Duodenal mucosa (tissue), 2 donors: ENCODE data around the gene STAT6.

Source experiments
- H3K27ac ChIP-seq: one replicate; pipeline ENCODE4 v1.7.0; 2013; ENCODE audit warnings: low read depth, low read length
- H3K27me3 ChIP-seq, 2 donors: one replicate each; pipeline ENCODE4 v1.7.0; 2013; ENCODE audit warnings: low read length in 2 of 2, control low read depth in 1 of 2; ENCODE audit not compliant: insufficient read depth in 2 of 2, control insufficient read depth in 1 of 2
- H3K36me3 ChIP-seq, 2 donors: one replicate each; pipeline ENCODE4 v1.7.0; 2013; ENCODE audit warnings: low read length in 2 of 2, control low read depth in 1 of 2; ENCODE audit not compliant: insufficient read depth in 2 of 2, control insufficient read depth in 1 of 2
- H3K4me1 ChIP-seq, 2 donors: one replicate each; pipeline ENCODE4 v1.7.0; 2013; ENCODE audit warnings: low read length in 2 of 2, control low read depth in 1 of 2; ENCODE audit not compliant: insufficient read depth in 2 of 2, control insufficient read depth in 1 of 2
- H3K4me3 ChIP-seq, 2 donors: one replicate each; pipeline ENCODE4 v1.7.0; 2013; ENCODE audit warnings: low read length in 2 of 2, low read depth in 1 of 2
- H3K9ac ChIP-seq, 2 donors: one replicate each; pipeline ENCODE4 v1.7.0; 2013; ENCODE audit warnings: low read length in 2 of 2, low read depth in 1 of 2
- H3K9me3 ChIP-seq, 2 donors: one replicate each; pipeline ENCODE4 v1.7.0; 2013; ENCODE audit warnings: low read length in 2 of 2, control low read depth in 1 of 2; ENCODE audit not compliant: control insufficient read depth in 1 of 2

STAT6 gene

GRCh38 chr12:57101892-57102695 lies 9.1 kb downstream of the STAT6 start:
- H3K36me3 ChIP-seq, result peaks cover 46 to 64% of the 10 kb centered on the region in 2 donors
- H3K9ac ChIP-seq, result peak overlapping the region; percentile 12 to 35
- H3K27ac ChIP-seq, result peak overlapping the region; percentile 7
- no peaks in the 10 kb centered on the region for H3K27me3 ChIP-seq
- no peak overlapping the region for H3K4me3 ChIP-seq
- peaks cover 20 to 32% of the 10 kb centered on the region in 2 donors for H3K4me1 ChIP-seq
- H3K9me3 ChIP-seq, result no peaks in the 10 kb centered on the region

- Histone ChIP-seq H3K4me3 (no peak overlapping the region), H3K4me1 (peaks cover 17 to 20% of the 10 kb centered on the region in 2 donors), H3K27me3 (no peaks in the 10 kb centered on the region), H3K9me3 (no peaks in the 10 kb centered on the region), H3K9ac (no peak overlapping the region), H3K27ac (no peak overlapping the region), H3K36me3 (peaks cover 47 to 63% of the 10 kb centered on the region in 2 donors)
Measured at GRCh38 chr12:57099766-57100165, 11.4 kb downstream of the STAT6 start.

- Histone ChIP-seq H3K36me3 (peaks cover 42 to 61% of the 10 kb centered on the region in 2 donors), H3K9ac (no peak overlapping the region), H3K27ac (no peak overlapping the region), H3K4me3 (no peak overlapping the region), H3K9me3 (no peaks in the 10 kb centered on the region), H3K27me3 (no peaks in the 10 kb centered on the region), H3K4me1 (peaks cover 17% of the 10 kb centered on the region in 2 donors)
Measured at GRCh38 chr12:57099047-57099714, 12.0 kb downstream of the STAT6 start.

GRCh38 chr12:57098546-57098945 lies 12.6 kb downstream of the STAT6 start:
- Histone ChIP-seq H3K4me1 (peaks cover 20% of the 10 kb centered on the region in 2 donors), H3K9ac (no peak overlapping the region), H3K36me3 (peaks cover 38 to 57% of the 10 kb centered on the region in 2 donors), H3K27ac (no peak overlapping the region), H3K4me3 (no peak overlapping the region), H3K27me3 (no peaks in the 10 kb centered on the region), H3K9me3 (no peaks in the 10 kb centered on the region)

- H3K4me1 ChIP-seq, result peaks cover 20 to 22% of the 10 kb centered on the region in 2 donors
- no peaks in the 10 kb centered on the region for H3K27me3 ChIP-seq
- no peak overlapping the region for H3K27ac ChIP-seq
- no peak overlapping the region for H3K9ac ChIP-seq
- H3K9me3 ChIP-seq, result no peaks in the 10 kb centered on the region
- H3K4me3 ChIP-seq, result no peak overlapping the region
- H3K36me3 ChIP-seq, result peaks cover 38 to 62% of the 10 kb centered on the region in 2 donors
Measured at GRCh38 chr12:57097554-57097835, 13.7 kb downstream of the STAT6 start.

- Histone ChIP-seq H3K9ac (no peak overlapping the region), H3K4me3 (no peak overlapping the region), H3K27me3 (no peaks in the 10 kb centered on the region), H3K9me3 (no peaks in the 10 kb centered on the region), H3K36me3 (peaks cover 38 to 65% of the 10 kb centered on the region in 2 donors), H3K27ac (no peak overlapping the region), H3K4me1 (peaks cover 15 to 16% of the 10 kb centered on the region in 2 donors)
Measured at GRCh38 chr12:57096748-57097553, 14.2 kb downstream of the STAT6 start.

GRCh38 chr12:57096099-57096572 lies 15.0 kb downstream of the STAT6 start:
- H3K36me3 ChIP-seq, result peaks cover 38 to 65% of the 10 kb centered on the region in 2 donors
- no peak overlapping the region for H3K27ac ChIP-seq

GRCh38 chr12:57095440-57095839 lies 15.7 kb downstream of the STAT6 start:
- H3K4me1 ChIP-seq, result peaks cover 23 to 27% of the 10 kb centered on the region in 2 donors
- H3K9me3 ChIP-seq, result no peaks in the 10 kb centered on the region
- no peak overlapping the region for H3K9ac ChIP-seq
- H3K27me3 ChIP-seq, result no peaks in the 10 kb centered on the region
- H3K36me3 ChIP-seq, result peaks cover 38 to 68% of the 10 kb centered on the region in 2 donors
- H3K27ac ChIP-seq, result no peak overlapping the region
- H3K4me3 ChIP-seq, result no peak overlapping the region

More at GRCh38 chr12:57096099-57096572, 15.0 kb downstream of the STAT6 start:
- Histone ChIP-seq H3K9me3 (no peaks in the 10 kb centered on the region), H3K9ac (no peak overlapping the region), H3K27me3 (no peaks in the 10 kb centered on the region), H3K4me3 (no peak overlapping the region), H3K4me1 (peaks cover 16 to 20% of the 10 kb centered on the region in 2 donors)

GRCh38 chr12:57094208-57095160 lies 16.7 kb downstream of the STAT6 start:
- no peaks in the 10 kb centered on the region for H3K9me3 ChIP-seq
- H3K4me1 ChIP-seq, result peaks cover 23 to 35% of the 10 kb centered on the region in 2 donors
- H3K27me3 ChIP-seq, result no peaks in the 10 kb centered on the region
- peak overlapping the region in 1 of 2 donors; percentile 32 for H3K9ac ChIP-seq
- H3K4me3 ChIP-seq, result no peak overlapping the region
- peak overlapping the region; percentile 54 for H3K27ac ChIP-seq
- H3K36me3 ChIP-seq, result peaks cover 30 to 61% of the 10 kb centered on the region in 2 donors
